ENCODE data around the gene KCNV2.

Gene KCNV2

DNA sequence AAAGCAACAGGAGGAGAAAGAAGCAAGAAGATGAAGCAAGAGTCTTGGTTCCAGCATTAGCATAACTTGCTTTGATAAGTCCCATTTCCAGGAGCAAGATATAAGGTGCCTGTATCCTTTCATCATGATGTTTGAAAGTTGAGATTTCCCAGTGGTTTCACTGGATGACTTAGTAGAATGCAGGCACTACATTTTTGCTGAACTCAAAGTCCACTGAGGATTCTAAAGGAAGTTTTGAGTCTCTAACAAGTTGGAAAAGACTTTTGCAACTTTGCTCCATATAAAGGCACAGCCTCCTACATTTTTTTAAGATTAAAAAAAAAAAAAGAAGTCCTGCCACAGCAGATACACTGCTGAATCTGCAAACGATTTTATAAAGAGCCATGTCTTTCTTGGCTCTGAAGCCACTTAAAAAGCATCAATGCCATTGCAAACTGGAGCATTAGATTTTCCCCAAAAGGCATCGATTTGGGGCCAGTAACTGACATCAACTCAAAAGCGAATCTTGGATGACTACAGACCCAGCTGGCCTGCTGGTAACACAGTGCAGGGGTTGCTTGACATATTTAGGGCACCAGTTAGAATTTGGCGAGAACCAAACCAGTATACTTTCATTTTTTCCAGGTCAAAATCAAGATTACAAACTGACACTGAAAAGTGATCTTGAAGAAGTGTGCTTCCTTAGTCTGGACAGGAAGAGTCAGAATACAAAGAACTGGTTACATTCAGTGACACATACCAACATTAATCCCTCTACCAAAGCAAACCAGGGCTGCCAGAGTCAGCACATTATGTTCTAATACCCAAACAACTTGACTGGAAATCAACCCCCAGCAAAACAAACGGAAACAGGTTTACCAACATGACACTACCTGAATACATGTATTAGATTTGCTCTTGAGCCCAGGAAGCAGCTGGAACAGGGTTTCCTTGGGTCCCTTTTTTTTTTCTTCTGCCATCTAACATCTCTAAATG, 39.1 kb upstream of the KCNV2 start:
- peaks cover 19% of the 10 kb centered on the region for H3K4me1 Mint-ChIP-seq
- TF ChIP-seq, protein P1, sequence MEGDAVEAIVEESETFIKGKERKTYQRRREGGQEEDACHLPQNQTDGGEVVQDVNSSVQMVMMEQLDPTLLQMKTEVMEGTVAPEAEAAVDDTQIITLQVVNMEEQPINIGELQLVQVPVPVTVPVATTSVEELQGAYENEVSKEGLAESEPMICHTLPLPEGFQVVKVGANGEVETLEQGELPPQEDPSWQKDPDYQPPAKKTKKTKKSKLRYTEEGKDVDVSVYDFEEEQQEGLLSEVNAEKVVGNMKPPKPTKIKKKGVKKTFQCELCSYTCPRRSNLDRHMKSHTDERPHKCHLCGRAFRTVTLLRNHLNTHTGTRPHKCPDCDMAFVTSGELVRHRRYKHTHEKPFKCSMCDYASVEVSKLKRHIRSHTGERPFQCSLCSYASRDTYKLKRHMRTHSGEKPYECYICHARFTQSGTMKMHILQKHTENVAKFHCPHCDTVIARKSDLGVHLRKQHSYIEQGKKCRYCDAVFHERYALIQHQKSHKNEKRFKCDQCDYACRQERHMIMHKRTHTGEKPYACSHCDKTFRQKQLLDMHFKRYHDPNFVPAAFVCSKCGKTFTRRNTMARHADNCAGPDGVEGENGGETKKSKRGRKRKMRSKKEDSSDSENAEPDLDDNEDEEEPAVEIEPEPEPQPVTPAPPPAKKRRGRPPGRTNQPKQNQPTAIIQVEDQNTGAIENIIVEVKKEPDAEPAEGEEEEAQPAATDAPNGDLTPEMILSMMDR (IDR thresholded peaks at IDR 0.05; ENCODE audit: unreplicated experiment in 3 of 3): no peak
- H3K4me3 Mint-ChIP-seq: no peak overlapping the region
- H3K36me3 Mint-ChIP-seq (ENCODE audit: low read depth): no peaks in the 10 kb centered on the region
- no peaks in the 10 kb centered on the region for H3K9me3 Mint-ChIP-seq
- no peaks in the 10 kb centered on the region for H3K27me3 Mint-ChIP-seq (ENCODE audit: low read depth)
- H3K27ac Mint-ChIP-seq: no peak overlapping the region

DNA sequence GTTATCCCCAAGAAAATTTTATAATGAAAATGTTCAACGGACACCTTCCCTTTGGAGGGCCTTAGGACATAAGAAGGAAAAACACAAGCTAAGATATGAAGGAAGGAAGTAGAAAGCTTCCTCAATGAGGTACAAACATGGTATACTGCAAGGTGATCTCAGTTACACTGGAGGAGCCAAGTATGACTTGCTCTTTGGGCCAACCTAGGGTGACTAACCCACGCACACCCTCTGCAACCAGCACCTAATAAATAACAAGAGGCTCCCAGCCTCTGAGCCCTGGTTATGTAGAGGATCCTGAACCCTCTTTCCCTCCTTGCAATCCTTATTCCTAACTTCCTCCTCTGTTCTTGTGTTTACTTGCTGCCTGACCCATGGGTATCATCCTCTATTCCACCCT, 38.3 kb upstream of the KCNV2 start:
- TF ChIP-seq, protein P1 (IDR thresholded peaks at IDR 0.05; ENCODE audit: unreplicated experiment in 3 of 3): no peak
- Mint-ChIP-seq H3K27ac (no peak overlapping the region), H3K9me3 (no peaks in the 10 kb centered on the region)

DNA sequence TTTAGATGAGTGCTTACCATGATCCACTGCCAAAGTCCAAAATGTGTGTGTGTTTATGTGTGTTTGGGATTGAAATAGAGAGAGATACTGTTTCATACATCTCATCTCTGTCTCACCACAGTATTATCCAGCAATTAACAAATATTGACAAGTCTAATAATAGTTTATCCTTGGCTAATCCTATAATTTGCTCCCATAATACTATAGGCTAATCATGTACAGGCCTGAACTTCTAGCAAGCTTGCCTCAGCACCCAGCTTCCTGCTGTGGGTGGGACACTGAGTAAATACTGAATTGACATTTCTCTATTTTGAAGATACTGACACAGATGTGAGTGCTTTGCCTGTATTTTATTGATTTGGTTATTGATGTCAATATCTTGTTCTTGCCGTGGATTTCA, 35.3 kb upstream of the KCNV2 start:
- Mint-ChIP-seq H3K4me3 (no peak overlapping the region), H3K4me1 (no peaks in the 10 kb centered on the region), H3K27ac (no peak overlapping the region), H3K27me3 (ENCODE audit: low read depth) (no peaks in the 10 kb centered on the region), H3K9me3 (no peaks in the 10 kb centered on the region), H3K36me3 (ENCODE audit: low read depth) (no peaks in the 10 kb centered on the region)
- TF ChIP-seq, protein P1 (IDR thresholded peaks at IDR 0.05; ENCODE audit: unreplicated experiment in 3 of 3): no peak

More for the DNA sequence above, 38.3 kb upstream of the KCNV2 start:
- H3K36me3 Mint-ChIP-seq (ENCODE audit: low read depth): no peaks in the 10 kb centered on the region
- no peak overlapping the region for H3K4me3 Mint-ChIP-seq
- H3K27me3 Mint-ChIP-seq (ENCODE audit: low read depth): no peaks in the 10 kb centered on the region
- peaks cover 15% of the 10 kb centered on the region for H3K4me1 Mint-ChIP-seq

DNA sequence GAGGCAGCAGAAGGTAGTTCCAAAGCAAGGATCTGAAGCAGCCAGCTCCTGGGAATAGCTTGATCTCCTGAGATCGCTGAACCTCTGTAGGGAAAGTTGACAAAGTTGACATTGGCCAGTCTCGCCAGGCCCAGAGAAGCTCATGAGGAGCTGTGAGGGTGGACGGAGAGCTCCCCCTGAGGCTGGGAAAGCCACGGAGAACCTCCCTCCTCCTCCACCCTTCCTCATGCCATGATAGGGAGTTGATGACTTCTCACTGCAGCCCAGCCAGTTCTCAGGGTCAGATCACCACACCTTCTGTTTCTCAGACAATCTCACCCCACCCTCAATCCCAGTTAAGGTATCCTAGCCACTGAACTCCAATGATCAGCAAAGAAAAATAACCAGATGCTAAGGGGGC, 30.4 kb upstream of the KCNV2 start:
- TF ChIP-seq, protein P1 (IDR thresholded peaks at IDR 0.05; ENCODE audit: unreplicated experiment in 3 of 3): no peak
- Mint-ChIP-seq H3K4me1 (peaks cover 8% of the 10 kb centered on the region), H3K9me3 (no peaks in the 10 kb centered on the region), H3K27me3 (ENCODE audit: low read depth) (no peaks in the 10 kb centered on the region), H3K4me3 (no peak overlapping the region), H3K27ac (no peak overlapping the region), H3K36me3 (ENCODE audit: low read depth) (no peaks in the 10 kb centered on the region)

DNA sequence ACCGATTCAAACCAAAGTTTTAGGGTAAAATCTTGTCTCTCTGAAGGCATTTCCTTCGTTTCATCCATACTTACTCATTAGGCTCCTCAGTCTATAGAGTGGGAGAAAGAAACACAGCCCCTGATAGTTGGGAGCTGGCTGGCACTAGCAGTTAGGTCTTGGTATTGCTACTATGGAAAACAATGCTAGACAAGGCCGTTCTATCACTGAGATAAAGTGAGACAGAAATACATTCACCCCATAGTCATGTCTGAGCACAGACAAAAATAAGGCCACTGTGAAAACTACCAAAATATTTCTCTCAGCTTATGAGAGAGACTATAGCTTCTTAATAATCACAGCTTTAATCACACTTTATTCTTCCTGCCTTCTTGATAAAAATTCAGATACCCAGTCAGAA, 28.7 kb upstream of the KCNV2 start:
- H3K27me3 Mint-ChIP-seq (ENCODE audit: low read depth): no peaks in the 10 kb centered on the region
- no peak overlapping the region for H3K4me3 Mint-ChIP-seq
- no peaks in the 10 kb centered on the region for H3K36me3 Mint-ChIP-seq (ENCODE audit: low read depth)
- no peaks in the 10 kb centered on the region for H3K9me3 Mint-ChIP-seq
- TF ChIP-seq, protein P1 (IDR thresholded peaks at IDR 0.05; ENCODE audit: unreplicated experiment in 3 of 3): no peak
- H3K27ac Mint-ChIP-seq: no peak overlapping the region
- H3K4me1 Mint-ChIP-seq: peaks cover 18% of the 10 kb centered on the region

DNA sequence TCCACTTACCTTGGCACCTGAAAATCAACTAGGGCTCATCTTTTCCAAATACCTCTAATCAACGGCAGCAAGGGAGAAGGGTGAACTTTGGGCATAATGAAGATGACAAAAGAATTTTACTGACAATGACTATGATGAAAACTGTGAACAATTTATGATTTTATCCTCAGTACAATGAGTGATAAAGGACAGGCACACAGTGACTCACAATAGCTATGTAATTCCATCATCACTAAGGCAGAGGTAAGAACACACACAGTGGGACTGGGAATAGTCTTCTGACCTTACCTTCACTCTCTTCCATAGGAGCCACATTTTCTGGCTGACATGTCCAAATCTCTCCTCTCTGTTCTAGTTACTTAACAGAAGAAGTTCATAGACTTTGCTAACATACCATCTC, 26.1 kb upstream of the KCNV2 start:
- H3K9me3 Mint-ChIP-seq: no peaks in the 10 kb centered on the region
- no peaks in the 10 kb centered on the region for H3K27me3 Mint-ChIP-seq (ENCODE audit: low read depth)
- TF ChIP-seq, protein P1 (IDR thresholded peaks at IDR 0.05; ENCODE audit: unreplicated experiment in 3 of 3): no peak
- H3K36me3 Mint-ChIP-seq (ENCODE audit: low read depth): peaks cover 3% of the 10 kb centered on the region
- peak overlapping the region in 2 of 3 experiments; percentile 39 to 65 for H3K27ac Mint-ChIP-seq
- no peak overlapping the region for H3K4me3 Mint-ChIP-seq
- peaks cover 18% of the 10 kb centered on the region for H3K4me1 Mint-ChIP-seq
